Measurements from ENCODE around the gene CLEC2L. TPM values are rescaled to one million over a fixed set of nuclear protein-coding genes. Genes with fewer than 3 reads are reported as not detected.

Gene CLEC2L
- total and polyA plus RNA-seq, 2 experiments from 2014 or later, result not detected

DNA sequence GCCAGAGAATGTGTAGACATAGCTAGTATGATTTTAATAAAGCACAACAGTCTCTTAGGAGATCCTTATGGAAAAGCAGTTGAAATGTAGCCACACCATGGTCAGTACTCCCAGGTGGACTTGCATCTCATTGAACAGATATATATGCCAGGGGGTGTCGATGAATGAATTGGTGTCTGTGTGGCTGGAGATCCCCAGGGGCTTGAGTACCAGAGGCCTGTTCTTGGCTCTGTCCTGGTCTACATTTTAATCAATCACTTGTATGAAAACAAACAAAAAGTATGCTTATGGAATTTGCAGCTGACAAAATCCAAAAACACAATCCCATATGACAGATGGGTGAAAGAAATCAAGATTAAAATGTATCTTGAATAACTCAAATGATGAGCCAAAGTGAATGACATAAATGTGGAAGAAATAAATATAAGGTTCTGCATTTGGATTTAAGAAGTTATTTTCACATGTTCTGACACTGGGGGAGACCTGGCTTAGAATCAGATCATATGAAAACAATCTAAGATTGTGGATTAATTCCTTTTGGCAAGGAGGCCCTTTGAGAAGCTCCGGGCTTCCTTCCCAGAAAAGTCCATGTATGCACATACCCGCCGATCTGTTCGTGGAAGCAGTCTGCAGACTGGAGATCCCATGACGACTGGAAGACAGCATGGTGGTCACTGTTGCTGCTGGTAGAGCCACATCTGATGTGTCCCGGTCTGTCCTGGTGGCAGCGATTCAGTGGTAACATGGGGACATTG is 15.6 kb downstream of the CLEC2L start:
- Histone ChIP-seq H3K4me2 (no peak overlapping the region), H3F3A (replicated peaks; ENCODE audit: low read depth) (no peaks in the 10 kb centered on the region), H3K4me1 (ENCODE audit: insufficient read depth) (no peaks in the 10 kb centered on the region), H3K36me3 (ENCODE audit: insufficient read depth) (no peaks in the 10 kb centered on the region), H2AFZ (no peak overlapping the region), H3K9me2 (ENCODE audit: insufficient read depth) (no peaks in the 10 kb centered on the region), H3K27me3 (ENCODE audit: insufficient read depth) (no peaks in the 10 kb centered on the region), H3K4me3 (no peak overlapping the region), H3K79me2 (replicated peaks; ENCODE audit: insufficient read depth) (no peaks in the 10 kb centered on the region), H3K27ac (ENCODE audit: low read depth) (no peak overlapping the region), H4K20me1 (replicated peaks; ENCODE audit: insufficient read depth) (no peaks in the 10 kb centered on the region)
- ATAC-seq, result no peak
- H3K4me1 Mint-ChIP-seq, result peaks cover 22% of the 10 kb centered on the region
- DNase-seq (ENCODE audit: low spot score), result no peak
- H3K27me3 Mint-ChIP-seq (ENCODE audit: insufficient read depth, low read depth, poor library complexity), result no peaks in the 10 kb centered on the region
- H3K36me3 Mint-ChIP-seq (ENCODE audit: low read depth), result no peaks in the 10 kb centered on the region
- no peak overlapping the region for H3K27ac Mint-ChIP-seq
- no peak overlapping the region for H3K4me3 Mint-ChIP-seq
- TF ChIP-seq POLR2AphosphoS5 (IDR thresholded peaks at IDR 0.05; ENCODE audit: low read depth) (no peak), REST (IDR thresholded peaks at IDR 0.05; ENCODE audit: unreplicated experiment) (no peak), ZNF462 (CRISPR knock-in tag; IDR thresholded peaks at IDR 0.05) (no peak), STAT1 (IDR thresholded peaks at IDR 0.05; ENCODE audit: unreplicated experiment) (no peak), ZNF114 (CRISPR knock-in tag; IDR thresholded peaks at IDR 0.05) (no peak), EZH2phosphoT487 (IDR thresholded peaks at IDR 0.05; ENCODE audit: unreplicated experiment) (no peak), ZNF331 (CRISPR knock-in tag; IDR thresholded peaks at IDR 0.05; ENCODE audit: low read depth) (no peak)
- TF ChIP-seq, protein P1, sequence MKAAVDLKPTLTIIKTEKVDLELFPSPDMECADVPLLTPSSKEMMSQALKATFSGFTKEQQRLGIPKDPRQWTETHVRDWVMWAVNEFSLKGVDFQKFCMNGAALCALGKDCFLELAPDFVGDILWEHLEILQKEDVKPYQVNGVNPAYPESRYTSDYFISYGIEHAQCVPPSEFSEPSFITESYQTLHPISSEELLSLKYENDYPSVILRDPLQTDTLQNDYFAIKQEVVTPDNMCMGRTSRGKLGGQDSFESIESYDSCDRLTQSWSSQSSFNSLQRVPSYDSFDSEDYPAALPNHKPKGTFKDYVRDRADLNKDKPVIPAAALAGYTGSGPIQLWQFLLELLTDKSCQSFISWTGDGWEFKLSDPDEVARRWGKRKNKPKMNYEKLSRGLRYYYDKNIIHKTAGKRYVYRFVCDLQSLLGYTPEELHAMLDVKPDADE (IDR thresholded peaks at IDR 0.05), result no peak
- TF ChIP-seq, protein P2, sequence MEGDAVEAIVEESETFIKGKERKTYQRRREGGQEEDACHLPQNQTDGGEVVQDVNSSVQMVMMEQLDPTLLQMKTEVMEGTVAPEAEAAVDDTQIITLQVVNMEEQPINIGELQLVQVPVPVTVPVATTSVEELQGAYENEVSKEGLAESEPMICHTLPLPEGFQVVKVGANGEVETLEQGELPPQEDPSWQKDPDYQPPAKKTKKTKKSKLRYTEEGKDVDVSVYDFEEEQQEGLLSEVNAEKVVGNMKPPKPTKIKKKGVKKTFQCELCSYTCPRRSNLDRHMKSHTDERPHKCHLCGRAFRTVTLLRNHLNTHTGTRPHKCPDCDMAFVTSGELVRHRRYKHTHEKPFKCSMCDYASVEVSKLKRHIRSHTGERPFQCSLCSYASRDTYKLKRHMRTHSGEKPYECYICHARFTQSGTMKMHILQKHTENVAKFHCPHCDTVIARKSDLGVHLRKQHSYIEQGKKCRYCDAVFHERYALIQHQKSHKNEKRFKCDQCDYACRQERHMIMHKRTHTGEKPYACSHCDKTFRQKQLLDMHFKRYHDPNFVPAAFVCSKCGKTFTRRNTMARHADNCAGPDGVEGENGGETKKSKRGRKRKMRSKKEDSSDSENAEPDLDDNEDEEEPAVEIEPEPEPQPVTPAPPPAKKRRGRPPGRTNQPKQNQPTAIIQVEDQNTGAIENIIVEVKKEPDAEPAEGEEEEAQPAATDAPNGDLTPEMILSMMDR (conservative IDR thresholded peaks at IDR 0.05; ENCODE audit: low read depth in 2 of 2), result no peak
- H3K9me3 Mint-ChIP-seq, result no peaks in the 10 kb centered on the region

Data from GM23338 (cell line).